ENCODE results near the gene MED13L.
"Not testable (repeated sequence)": the region's sequence is repeated elsewhere in the genome, so short reads cannot be mapped to it uniquely, and the experiment has no call there.

The MED13L gene

GRCh38 chr12:115998794-115999478, 278.6 kb downstream of the MED13L start:
- no peak for DNase-seq

DNA sequence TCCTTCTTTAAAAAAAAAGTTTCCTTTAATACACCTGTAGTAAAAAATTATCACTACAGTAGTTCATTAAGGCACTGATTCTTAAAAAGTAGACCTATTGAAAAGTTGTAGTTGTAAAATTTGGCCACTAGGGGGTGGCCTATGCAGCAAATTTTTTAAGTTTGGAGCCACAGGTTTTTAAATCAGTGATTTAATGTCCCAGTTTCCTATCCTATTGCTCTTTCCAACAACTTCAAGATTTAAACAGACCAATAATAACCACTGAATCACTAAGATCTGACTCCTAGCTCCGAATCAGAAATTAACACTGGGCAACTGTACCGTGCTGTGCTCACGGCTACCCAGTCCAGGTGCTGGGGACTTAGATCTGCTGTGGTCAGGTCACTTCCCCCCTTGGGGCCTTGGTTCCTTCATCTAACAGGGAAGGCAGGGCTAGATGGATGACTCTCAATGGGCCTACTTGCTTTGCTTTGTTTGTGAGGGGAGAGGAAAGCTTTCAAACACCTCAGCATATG, 279.3 kb downstream of the MED13L start:
- peak; percentile 42 for DNase-seq

DNA sequence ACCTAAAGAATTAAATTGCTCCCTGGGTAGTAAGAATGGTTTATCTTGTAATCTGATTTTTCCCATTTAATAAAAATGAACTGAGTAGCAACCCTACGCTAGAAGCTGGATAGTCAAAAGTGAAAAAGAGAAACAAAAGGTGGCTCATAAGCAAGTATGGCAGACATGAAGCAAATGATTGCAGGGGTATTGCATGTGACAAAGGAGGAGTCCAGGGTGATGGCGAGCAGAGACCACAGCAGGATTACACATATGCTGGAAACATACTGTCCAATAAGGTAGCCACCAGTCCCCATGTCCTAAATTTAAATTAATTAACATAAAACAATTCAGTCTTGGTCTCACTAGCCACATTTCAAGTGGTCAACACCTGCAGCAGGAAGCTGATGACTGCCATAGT, 283.8 kb downstream of the MED13L start:
- DNase-seq, result no peak

GRCh38 chr12:115990241-115990640, 287.3 kb downstream of the MED13L start:
- no peak for DNase-seq

GRCh38 chr12:115988625-115989563, 288.6 kb downstream of the MED13L start:
- no peak for DNase-seq

GRCh38 chr12:115988212-115988611, 289.3 kb downstream of the MED13L start:
- no peak for DNase-seq

DNA sequence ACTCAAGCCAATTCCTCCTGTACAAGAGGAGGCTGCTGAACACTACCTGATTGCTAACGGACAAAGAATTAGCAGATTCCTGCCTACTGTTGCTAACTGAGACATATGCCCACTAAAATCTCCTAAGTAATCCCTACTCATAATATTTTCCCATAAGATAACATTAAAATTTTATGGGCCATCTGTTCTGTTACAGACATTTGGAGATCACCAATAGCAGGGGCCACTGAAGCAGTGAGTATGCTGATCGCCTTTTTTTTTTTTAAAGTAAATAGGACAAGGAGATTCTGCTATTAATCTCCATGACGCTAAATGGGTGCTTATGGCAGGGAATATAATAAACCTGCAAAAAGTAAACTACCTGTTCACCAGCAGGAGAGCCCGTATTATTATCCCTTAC, 292.9 kb downstream of the MED13L start:
- no peak for DNase-seq

DNA sequence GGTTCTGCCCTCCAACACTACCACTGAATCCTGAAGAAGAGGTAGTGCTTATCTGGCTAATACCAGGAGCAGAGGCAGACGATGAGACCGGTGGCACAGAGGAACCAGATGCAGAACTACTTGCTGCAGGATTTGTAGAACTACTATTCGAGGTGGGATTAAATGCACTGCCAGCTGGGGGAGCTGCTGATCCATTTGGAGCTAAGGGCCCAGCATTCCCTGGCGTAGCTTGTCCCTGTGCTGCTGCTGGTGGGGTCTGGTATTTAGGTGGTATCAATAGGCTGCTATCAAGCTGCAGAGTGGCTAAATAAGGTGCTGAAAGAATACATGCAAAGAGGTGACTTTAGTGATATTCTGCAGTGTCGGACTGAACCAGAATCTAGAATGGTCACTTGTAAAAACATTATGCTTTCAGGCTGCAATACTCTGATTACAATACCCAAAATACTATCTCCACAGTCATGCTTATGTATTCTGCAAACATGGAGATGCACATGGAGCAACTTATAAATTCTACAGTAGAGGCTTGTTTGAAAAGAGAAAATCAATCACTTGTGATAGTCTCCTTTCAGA, 294.2 kb downstream of the MED13L start:
- peak; percentile 9 for DNase-seq

GRCh38 chr12:115980339-115980738, 297.2 kb downstream of the MED13L start:
- no peak for DNase-seq

DNA sequence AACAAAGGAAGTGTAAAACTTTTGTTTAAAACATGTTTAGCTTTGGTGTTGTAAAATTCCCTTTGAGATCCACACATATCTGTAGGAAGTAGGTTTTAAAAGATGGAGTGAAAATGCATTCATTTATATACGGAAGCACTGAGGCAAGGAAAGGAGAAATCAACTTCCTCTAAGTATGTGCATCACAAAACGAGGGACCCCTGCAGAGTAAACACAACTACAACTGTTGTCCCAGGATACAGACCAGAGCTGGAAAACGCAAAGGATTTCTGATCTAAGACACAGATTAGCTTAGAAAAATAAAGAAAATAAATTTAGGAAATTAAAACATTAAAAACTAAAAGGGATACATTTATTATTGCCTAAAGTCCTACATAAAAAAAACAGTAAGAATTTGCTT, 297.6 kb downstream of the MED13L start:
- DNase-seq, result no peak

GRCh38 chr12:115979351-115979750, 298.1 kb downstream of the MED13L start:
- DNase-seq, result no peak

DNA sequence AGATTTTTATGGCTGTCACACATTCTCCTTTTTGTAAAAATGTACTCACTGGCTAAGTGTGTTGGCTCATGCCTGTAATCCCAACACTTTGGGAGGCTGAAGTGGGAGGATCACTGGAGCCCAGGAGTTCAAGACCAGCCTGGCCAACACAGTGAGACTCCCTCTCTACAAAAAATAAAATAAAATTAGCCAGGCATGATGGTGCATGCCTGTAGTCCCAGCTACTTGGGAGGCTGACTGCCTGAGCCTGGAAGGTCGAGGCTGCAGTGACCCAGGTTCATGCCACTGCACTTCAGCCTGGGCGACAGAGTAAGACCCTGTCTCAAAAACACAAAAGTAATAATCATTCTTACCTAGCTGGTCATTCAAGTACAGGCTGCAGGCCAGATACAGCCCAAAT, 300.7 kb downstream of the MED13L start:
- not testable (repeated sequence) for DNase-seq

DNA sequence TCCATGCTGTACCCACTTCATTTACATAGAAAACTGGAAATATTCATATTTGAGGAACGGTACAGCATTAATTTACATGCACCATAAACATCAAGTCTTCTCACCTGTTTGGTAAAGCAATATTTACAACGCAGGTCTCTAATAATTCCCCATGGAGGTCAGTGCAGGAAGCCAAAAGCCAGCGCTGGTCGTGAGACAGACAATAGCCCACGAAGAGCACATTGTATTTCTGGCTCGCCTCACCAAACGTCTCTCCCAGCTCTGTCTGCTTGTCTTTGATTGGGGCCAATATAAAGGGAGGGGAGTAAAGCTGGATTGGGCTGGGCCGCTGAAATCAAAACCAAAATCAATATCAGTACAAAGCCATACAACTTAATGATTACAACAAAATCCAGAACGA, 302.1 kb downstream of the MED13L start:
- no peak for DNase-seq

GRCh38 chr12:115973968-115974724, 303.3 kb downstream of the MED13L start:
- no peak for DNase-seq

DNA sequence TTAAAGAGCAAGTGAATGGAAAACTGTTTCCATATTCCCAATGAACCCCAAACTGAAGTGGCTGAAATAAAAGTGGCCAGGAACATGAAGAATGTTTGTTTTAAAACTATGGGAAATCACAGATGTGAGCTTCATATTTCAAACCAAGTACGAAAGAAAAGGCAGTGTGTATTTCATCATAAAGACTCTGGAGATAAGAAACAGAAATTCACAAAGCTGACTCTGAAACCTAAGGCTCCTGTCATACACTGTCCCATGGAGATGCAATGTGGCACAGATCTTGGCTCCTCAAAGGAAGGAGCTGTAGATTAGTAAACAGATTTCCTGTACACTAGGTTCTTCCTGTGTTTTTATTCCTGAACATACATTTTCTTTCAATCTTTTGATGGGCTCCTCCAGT, 304.4 kb downstream of the MED13L start:
- DNase-seq, result no peak

GRCh38 chr12:115972241-115972640, 305.3 kb downstream of the MED13L start:
- DNase-seq, result no peak

- no peak for DNase-seq
These were observed 309.3 kb downstream of the MED13L start for GRCh38 chr12:115968211-115968610.

- no peak for DNase-seq
These were observed 311.1 kb downstream of the MED13L start for GRCh38 chr12:115966376-115966775.

GRCh38 chr12:115964626-115965025, 312.9 kb downstream of the MED13L start:
- no peak for DNase-seq

DNA sequence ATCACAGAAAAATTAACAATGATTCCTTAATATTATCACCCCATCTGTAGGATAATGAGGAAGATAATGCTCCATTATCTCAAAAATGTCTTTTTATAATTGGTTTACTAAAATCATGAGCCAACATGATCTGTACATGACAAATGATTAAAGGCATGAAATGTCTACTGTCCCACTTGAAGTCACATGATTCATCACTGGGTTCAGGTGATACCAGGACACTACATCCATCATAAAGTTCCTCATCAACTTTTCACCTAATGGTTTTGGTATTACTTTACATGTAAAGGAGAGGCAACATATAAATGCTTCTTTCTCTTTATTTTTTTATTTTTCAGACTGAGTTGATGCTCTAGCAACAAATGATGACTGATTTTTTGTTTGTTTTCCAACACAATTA, 313.3 kb downstream of the MED13L start:
- DNase-seq, result no peak

DNA sequence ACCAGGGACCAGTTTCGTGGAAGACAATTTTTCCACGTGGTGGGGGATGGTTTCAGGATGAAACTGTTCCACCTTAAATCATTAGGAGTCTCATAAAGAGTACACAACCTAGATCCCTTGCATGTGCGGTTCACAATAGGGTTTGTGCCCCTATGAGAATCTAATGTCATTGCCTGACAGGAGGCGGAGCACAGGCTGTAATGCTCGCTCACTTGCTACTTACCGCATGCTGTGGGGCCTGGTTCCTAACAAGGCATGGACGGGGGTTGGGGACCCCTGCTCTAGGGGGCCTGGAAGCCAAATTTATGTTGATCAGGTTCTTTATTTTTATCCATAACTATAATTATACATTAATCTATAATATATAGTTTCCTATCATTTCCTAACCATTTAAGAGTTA, 315.3 kb downstream of the MED13L start:
- no peak for DNase-seq

DNA sequence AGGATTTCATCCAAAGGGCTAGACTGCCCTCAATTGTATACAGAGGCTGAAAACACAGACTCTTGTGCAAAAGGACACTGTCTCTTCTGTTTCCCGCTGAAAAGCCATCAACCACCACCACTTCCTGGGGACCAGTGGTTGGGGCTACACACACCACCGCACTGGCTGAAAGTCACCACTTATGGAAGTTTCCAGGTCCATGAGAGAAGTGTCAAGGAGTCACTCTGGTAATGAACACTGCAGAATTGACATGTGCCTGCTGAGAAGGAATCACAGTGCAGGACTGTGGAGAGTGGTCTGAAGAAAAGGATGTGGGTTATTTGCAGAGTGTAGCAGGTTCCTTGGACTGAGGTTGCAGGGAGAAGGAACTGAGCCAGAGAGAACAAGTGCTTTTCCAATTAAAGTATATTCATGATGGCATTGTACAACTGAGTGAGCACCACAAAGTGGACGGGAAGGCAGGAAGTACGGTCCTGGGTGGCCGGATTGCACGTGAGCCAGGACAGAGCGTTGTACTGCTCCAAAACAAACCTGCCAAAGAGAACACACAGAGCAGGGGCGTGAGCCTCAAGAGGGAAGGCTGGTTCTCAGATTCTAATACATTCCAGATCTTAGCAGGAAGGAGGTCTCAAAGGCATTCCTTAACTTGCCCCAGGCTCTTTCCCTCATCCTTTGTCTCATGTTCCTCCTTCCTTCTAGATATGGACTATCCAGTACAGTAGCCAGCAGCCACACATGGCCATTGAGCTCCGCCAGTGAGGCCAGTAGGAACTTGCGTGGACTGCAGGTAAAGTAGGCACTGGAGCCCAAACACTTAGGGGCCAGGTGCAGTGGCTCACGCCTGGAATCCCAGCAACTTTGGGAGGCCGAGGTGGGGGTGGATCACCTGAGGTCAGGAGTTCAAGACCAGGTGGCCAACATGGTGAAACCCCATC, 316.4 kb downstream of the MED13L start:
- DNase-seq, result no peak

Measured in HCEC 1CT (cell line).